ENCODE data around the gene CGB2. TPM values are rescaled to one million over a fixed set of nuclear protein-coding genes. Genes with fewer than 3 reads are reported as not detected.
"Not testable (repeated sequence)": the region's sequence is repeated elsewhere in the genome, so short reads cannot be mapped to it uniquely, and the experiment has no call there.

Gene CGB2
- total RNA-seq, 1 donor from 2014 or later = not detected

- no peak for DNase-seq (ENCODE audit: low spot score)
Observed at GRCh38 chr19:49010453-49010852, 21.2 kb upstream of the CGB2 start.

GRCh38 chr19:49011194-49011593 lies 20.5 kb upstream of the CGB2 start:
- DNase-seq (ENCODE audit: low spot score) = no peak

- DNase-seq (ENCODE audit: low spot score) = no peak
Observed at GRCh38 chr19:49014123-49014869, 17.4 kb upstream of the CGB2 start.

GRCh38 chr19:49014870-49015255 lies 16.8 kb upstream of the CGB2 start:
- no peak for DNase-seq (ENCODE audit: low spot score)

- no peak for DNase-seq (ENCODE audit: low spot score)
Observed at GRCh38 chr19:49016067-49016839, 15.4 kb upstream of the CGB2 start.

GRCh38 chr19:49017041-49017665 lies 14.5 kb upstream of the CGB2 start, which contains the start of gene LHB:
TSS of gene LHB (minus strand) at chr19:49017091. CDS start at chr19:49017081, 10 bp downstream.
- no peak for DNase-seq (ENCODE audit: low spot score)

- DNase-seq (ENCODE audit: low spot score) = no peak
Observed at GRCh38 chr19:49017666-49018351, 13.9 kb upstream of the CGB2 start.

GRCh38 chr19:49018388-49019241 lies 13.1 kb upstream of the CGB2 start:
- DNase-seq (ENCODE audit: low spot score) = not testable (repeated sequence)

- peak; percentile 60 for DNase-seq (ENCODE audit: low spot score)
Observed at GRCh38 chr19:49019242-49019932, 12.3 kb upstream of the CGB2 start.

- no peak for DNase-seq (ENCODE audit: low spot score)
Observed at GRCh38 chr19:49020342-49020741, 11.3 kb upstream of the CGB2 start.

- DNase-seq (ENCODE audit: low spot score) = no peak
Observed at GRCh38 chr19:49020931-49021895, 10.5 kb upstream of the CGB2 start.

- DNase-seq (ENCODE audit: low spot score) = no peak
Observed at GRCh38 chr19:49022116-49022515, 9.6 kb upstream of the CGB2 start.

GRCh38 chr19:49024233-49024632 lies 7.5 kb upstream of the CGB2 start, which contains the start of gene CGB3:
TSS of gene CGB3 (minus strand) at chr19:49024333. CDS start at chr19:49023971, 362 bp downstream.
- DNase-seq (ENCODE audit: low spot score) = not testable (repeated sequence)

- DNase-seq (ENCODE audit: low spot score) = not testable (repeated sequence)
Observed at GRCh38 chr19:49025088-49025487, 6.6 kb upstream of the CGB2 start.

GRCh38 chr19:49025599-49025998 lies 6.1 kb upstream of the CGB2 start:
- not testable (repeated sequence) for DNase-seq (ENCODE audit: low spot score)

GRCh38 chr19:49028686-49029085 lies 3.0 kb upstream of the CGB2 start:
- DNase-seq (ENCODE audit: low spot score) = not testable (repeated sequence)

- not testable (repeated sequence) for DNase-seq (ENCODE audit: low spot score)
Observed at GRCh38 chr19:49029749-49030148, 1.9 kb upstream of the CGB2 start.

- DNase-seq (ENCODE audit: low spot score) = not testable (repeated sequence)
Observed at GRCh38 chr19:49030323-49030722, 1.4 kb upstream of the CGB2 start.

GRCh38 chr19:49036815-49037214 lies 5.1 kb downstream of the CGB2 start, which contains the start of gene CGB1:
TSS of gene CGB1 (minus strand) at chr19:49036895. CDS start at chr19:49036711, 184 bp downstream.
- DNase-seq (ENCODE audit: low spot score) = not testable (repeated sequence)
